ENCODE data around the gene EPHA10.

The EPHA10 gene

GRCh38 chr1:37732111-37732780 is 32.7 kb downstream of the EPHA10 start:
- no peaks in the 10 kb centered on the region for H4K20me1 ChIP-seq (ENCODE audit: insufficient read depth, low read length)
- H3K9me2 ChIP-seq (ENCODE audit: low read depth, low read length), result no peaks in the 10 kb centered on the region
- H3K79me2 ChIP-seq (ENCODE audit: insufficient read depth, low read length), result no peaks in the 10 kb centered on the region
- H3K4me2 ChIP-seq (ENCODE audit: low read length), result no peak overlapping the region
- H3K27me3 ChIP-seq (ENCODE audit: insufficient read depth, low read length), result no peaks in the 10 kb centered on the region
- TF ChIP-seq CTCF (IDR thresholded peaks at IDR 0.05; ENCODE audit: low read length) (no peak), EZH2 (IDR thresholded peaks at IDR 0.05; ENCODE audit: borderline replicate concordance, low read length) (no peak)
- no peaks in the 10 kb centered on the region for H3F3A ChIP-seq (ENCODE audit: insufficient read depth, low read length)
- H3K27ac ChIP-seq (ENCODE audit: low read depth, low read length, poor library complexity, severe bottlenecking), result no peak overlapping the region
- no peaks in the 10 kb centered on the region for H3K4me1 ChIP-seq (ENCODE audit: insufficient read depth, low read length, severe bottlenecking)
- H3K9me3 ChIP-seq (ENCODE audit: low read length), result no peaks in the 10 kb centered on the region
- no peak overlapping the region for H3K4me3 ChIP-seq (ENCODE audit: low read depth, low read length, poor library complexity, severe bottlenecking)
- no peak overlapping the region for H2AFZ ChIP-seq (ENCODE audit: low read length)
- no peaks in the 10 kb centered on the region for H3K36me3 ChIP-seq (ENCODE audit: insufficient read depth, low read length)
- H3K9ac ChIP-seq (ENCODE audit: low read length), result no peak overlapping the region

- H3K4me1 ChIP-seq (ENCODE audit: insufficient read depth, low read length, severe bottlenecking), result no peaks in the 10 kb centered on the region
- no peaks in the 10 kb centered on the region for H3K9me2 ChIP-seq (ENCODE audit: low read depth, low read length)
- H3K79me2 ChIP-seq (ENCODE audit: insufficient read depth, low read length), result no peaks in the 10 kb centered on the region
- H3K4me2 ChIP-seq (ENCODE audit: low read length), result no peak overlapping the region
- no peaks in the 10 kb centered on the region for H3K27me3 ChIP-seq (ENCODE audit: insufficient read depth, low read length)
- H3K4me3 ChIP-seq (ENCODE audit: low read depth, low read length, poor library complexity, severe bottlenecking), result no peak overlapping the region
- TF ChIP-seq CTCF (IDR thresholded peaks at IDR 0.05; ENCODE audit: low read length) (no peak), EZH2 (IDR thresholded peaks at IDR 0.05; ENCODE audit: borderline replicate concordance, low read length) (no peak)
- no peaks in the 10 kb centered on the region for H3K9me3 ChIP-seq (ENCODE audit: low read length)
- H3K27ac ChIP-seq (ENCODE audit: low read depth, low read length, poor library complexity, severe bottlenecking), result no peak overlapping the region
- H3K9ac ChIP-seq (ENCODE audit: low read length), result no peak overlapping the region
- no peaks in the 10 kb centered on the region for H3K36me3 ChIP-seq (ENCODE audit: insufficient read depth, low read length)
- no peaks in the 10 kb centered on the region for H4K20me1 ChIP-seq (ENCODE audit: insufficient read depth, low read length)
- H3F3A ChIP-seq (ENCODE audit: insufficient read depth, low read length), result no peaks in the 10 kb centered on the region
- no peak overlapping the region for H2AFZ ChIP-seq (ENCODE audit: low read length)
Observed at GRCh38 chr1:37731312-37732019, 33.5 kb downstream of the EPHA10 start.

- Histone ChIP-seq H3F3A (ENCODE audit: insufficient read depth, low read length) (no peaks in the 10 kb centered on the region), H4K20me1 (ENCODE audit: insufficient read depth, low read length) (no peaks in the 10 kb centered on the region), H3K4me3 (ENCODE audit: low read depth, low read length, poor library complexity, severe bottlenecking) (no peak overlapping the region), H3K9me3 (ENCODE audit: low read length) (no peaks in the 10 kb centered on the region), H3K4me2 (ENCODE audit: low read length) (no peak overlapping the region), H3K27me3 (ENCODE audit: insufficient read depth, low read length) (no peaks in the 10 kb centered on the region), H3K9me2 (ENCODE audit: low read depth, low read length) (no peaks in the 10 kb centered on the region), H2AFZ (ENCODE audit: low read length) (no peak overlapping the region), H3K79me2 (ENCODE audit: insufficient read depth, low read length) (no peaks in the 10 kb centered on the region), H3K4me1 (ENCODE audit: insufficient read depth, low read length, severe bottlenecking) (no peaks in the 10 kb centered on the region), H3K27ac (ENCODE audit: low read depth, low read length, poor library complexity, severe bottlenecking) (no peak overlapping the region), H3K36me3 (ENCODE audit: insufficient read depth, low read length) (no peaks in the 10 kb centered on the region), H3K9ac (ENCODE audit: low read length) (no peak overlapping the region)
- TF ChIP-seq EZH2 (IDR thresholded peaks at IDR 0.05; ENCODE audit: borderline replicate concordance, low read length), result no peak
- TF ChIP-seq CTCF (IDR thresholded peaks at IDR 0.05; ENCODE audit: low read length), result no peak
Observed at GRCh38 chr1:37730376-37730775, 34.5 kb downstream of the EPHA10 start.
